GM12878 (cell line): ENCODE measurements around the gene TMEM151A. TPM values are rescaled to one million over a fixed set of nuclear protein-coding genes. Genes with fewer than 3 reads are reported as not detected.

ENCODE experiments used
- CHD4 ChIP-seq: fragments of 200-600 bp; sonication (generic); IDR thresholded peaks from 2 replicates; pipeline ENCODE4 v1.6.1; 2016; ENCODE audit warnings: mild to moderate bottlenecking
- CUX1 ChIP-seq: IDR thresholded peaks from 2 replicates; pipeline ENCODE4 v1.6.1; 2012; ENCODE audit warnings: improper control_type of control experiment, low read depth, low read length; ENCODE audit not compliant: insufficient replicate concordance
- EZH2 ChIP-seq: IDR thresholded peaks from 2 replicates; pipeline ENCODE4 v1.6.1; 2012; ENCODE audit warnings: low read depth, mild to moderate bottlenecking, control low read depth, inconsistent platforms, low read length, borderline replicate concordance; ENCODE audit not compliant: control insufficient read depth
- NRF1 ChIP-seq: conservative IDR thresholded peaks from 2 replicates; pipeline ENCODE4 v1.6.1; 2011; ENCODE audit warnings: mild to moderate bottlenecking, low read depth, low read length, improper control_type of control experiment
- SMAD1 ChIP-seq: fragments of 450-650 bp; IDR thresholded peaks from 2 replicates; pipeline ENCODE4 v1.6.1; 2018; ENCODE audit warnings: mild to moderate bottlenecking, low read depth; ENCODE audit not compliant: partially characterized antibody
- SPI1 ChIP-seq: IDR thresholded peaks from 2 replicates; pipeline ENCODE4 v1.6.1; 2011; ENCODE audit warnings: low read depth, mild to moderate bottlenecking, low read length, moderate library complexity, borderline replicate concordance; ENCODE audit not compliant: insufficient read depth
- TCF12 ChIP-seq: IDR thresholded peaks from 2 replicates; pipeline ENCODE4 v1.6.1; 2011; ENCODE audit warnings: low read depth, mild to moderate bottlenecking, low read length
- YBX1 ChIP-seq: fragments of 450-650 bp; IDR thresholded peaks from 2 replicates; pipeline ENCODE4 v1.6.1; 2016; ENCODE audit warnings: antibody characterized with exemption
- YY1 ChIP-seq: IDR thresholded peaks from 2 replicates; pipeline ENCODE4 v1.6.1; 2011; ENCODE audit warnings: low read depth, mild to moderate bottlenecking, low read length
- ZBTB40 ChIP-seq: fragments of 450-650 bp; IDR thresholded peaks from 2 replicates; pipeline ENCODE4 v1.6.1; 2016; ENCODE audit warnings: mild to moderate bottlenecking, moderate library complexity, borderline replicate concordance
- ZNF384 ChIP-seq: IDR thresholded peaks from 2 replicates; pipeline ENCODE4 v1.6.1; 2012; ENCODE audit warnings: low read depth, mild to moderate bottlenecking, low read length, improper control_type of control experiment, borderline replicate concordance
- polyA plus RNA-seq, 11 experiments: library from polyadenylated mRNA; depleted of rRNA in 4 of 11; unstranded in 6 of 11; stranded (reverse) in 5 of 11; fragments of >200 nt; fragmentation: Nextera tagmentation in 4 of 11; fragmentation: Illumina TruSeq in 1 of 11; extraction: Ambion mirVana in 4 of 11; extraction: Trizol in 1 of 11; gene quantifications; 1 replicate in 1 of 11; 2 replicates in 10 of 11; pipeline versions ENCODE4 v1.2.1 to v1.2.3, GENCODE V29; 2011 to 2016; ENCODE audit warnings: inconsistent platforms in 2 of 11, missing spikeins in 2 of 11, low read depth in 1 of 11
- total RNA-seq, 4 experiments: library from RNA; depleted of rRNA in 3 of 4; stranded (reverse); fragments of >200 nt in 3 of 4; fragmentation: Illumina TruSeq in 1 of 4; extraction: Trizol in 1 of 4; gene quantifications; 2 replicates each; pipeline versions ENCODE4 v1.2.1 to v1.2.3, GENCODE V29; 2013 to 2021
- TF ChIP-seq, protein P1 (sequence below): IDR thresholded peaks from 2 replicates; pipeline ENCODE4 v1.6.1; 2012; ENCODE audit warnings: mild to moderate bottlenecking, low read depth, low read length
- TF ChIP-seq, protein P2 (sequence below): fragments of 450-650 bp; conservative IDR thresholded peaks from 2 replicates; pipeline ENCODE4 v1.6.1; 2017; ENCODE audit warnings: mild to moderate bottlenecking, moderate library complexity

Gene TMEM151A
- total and polyA plus RNA-seq, 10 of the 15 experiments (the other 5 are each of a cell fraction or from before 2014, with no cell fraction given) = not detected

- TF ChIP-seq CUX1 (no peak), NRF1 (peak; percentile 54), YY1 (peak; percentile 91), YBX1 (no peak), SPI1 (no peak), SMAD1 (no peak), ZBTB40 (peak; percentile 83), EZH2 (no peak), CHD4 (no peak), TCF12 (no peak), ZNF384 (no peak)
- TF ChIP-seq, protein P1, sequence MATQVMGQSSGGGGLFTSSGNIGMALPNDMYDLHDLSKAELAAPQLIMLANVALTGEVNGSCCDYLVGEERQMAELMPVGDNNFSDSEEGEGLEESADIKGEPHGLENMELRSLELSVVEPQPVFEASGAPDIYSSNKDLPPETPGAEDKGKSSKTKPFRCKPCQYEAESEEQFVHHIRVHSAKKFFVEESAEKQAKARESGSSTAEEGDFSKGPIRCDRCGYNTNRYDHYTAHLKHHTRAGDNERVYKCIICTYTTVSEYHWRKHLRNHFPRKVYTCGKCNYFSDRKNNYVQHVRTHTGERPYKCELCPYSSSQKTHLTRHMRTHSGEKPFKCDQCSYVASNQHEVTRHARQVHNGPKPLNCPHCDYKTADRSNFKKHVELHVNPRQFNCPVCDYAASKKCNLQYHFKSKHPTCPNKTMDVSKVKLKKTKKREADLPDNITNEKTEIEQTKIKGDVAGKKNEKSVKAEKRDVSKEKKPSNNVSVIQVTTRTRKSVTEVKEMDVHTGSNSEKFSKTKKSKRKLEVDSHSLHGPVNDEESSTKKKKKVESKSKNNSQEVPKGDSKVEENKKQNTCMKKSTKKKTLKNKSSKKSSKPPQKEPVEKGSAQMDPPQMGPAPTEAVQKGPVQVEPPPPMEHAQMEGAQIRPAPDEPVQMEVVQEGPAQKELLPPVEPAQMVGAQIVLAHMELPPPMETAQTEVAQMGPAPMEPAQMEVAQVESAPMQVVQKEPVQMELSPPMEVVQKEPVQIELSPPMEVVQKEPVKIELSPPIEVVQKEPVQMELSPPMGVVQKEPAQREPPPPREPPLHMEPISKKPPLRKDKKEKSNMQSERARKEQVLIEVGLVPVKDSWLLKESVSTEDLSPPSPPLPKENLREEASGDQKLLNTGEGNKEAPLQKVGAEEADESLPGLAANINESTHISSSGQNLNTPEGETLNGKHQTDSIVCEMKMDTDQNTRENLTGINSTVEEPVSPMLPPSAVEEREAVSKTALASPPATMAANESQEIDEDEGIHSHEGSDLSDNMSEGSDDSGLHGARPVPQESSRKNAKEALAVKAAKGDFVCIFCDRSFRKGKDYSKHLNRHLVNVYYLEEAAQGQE = no peak
- TF ChIP-seq, protein P2, sequence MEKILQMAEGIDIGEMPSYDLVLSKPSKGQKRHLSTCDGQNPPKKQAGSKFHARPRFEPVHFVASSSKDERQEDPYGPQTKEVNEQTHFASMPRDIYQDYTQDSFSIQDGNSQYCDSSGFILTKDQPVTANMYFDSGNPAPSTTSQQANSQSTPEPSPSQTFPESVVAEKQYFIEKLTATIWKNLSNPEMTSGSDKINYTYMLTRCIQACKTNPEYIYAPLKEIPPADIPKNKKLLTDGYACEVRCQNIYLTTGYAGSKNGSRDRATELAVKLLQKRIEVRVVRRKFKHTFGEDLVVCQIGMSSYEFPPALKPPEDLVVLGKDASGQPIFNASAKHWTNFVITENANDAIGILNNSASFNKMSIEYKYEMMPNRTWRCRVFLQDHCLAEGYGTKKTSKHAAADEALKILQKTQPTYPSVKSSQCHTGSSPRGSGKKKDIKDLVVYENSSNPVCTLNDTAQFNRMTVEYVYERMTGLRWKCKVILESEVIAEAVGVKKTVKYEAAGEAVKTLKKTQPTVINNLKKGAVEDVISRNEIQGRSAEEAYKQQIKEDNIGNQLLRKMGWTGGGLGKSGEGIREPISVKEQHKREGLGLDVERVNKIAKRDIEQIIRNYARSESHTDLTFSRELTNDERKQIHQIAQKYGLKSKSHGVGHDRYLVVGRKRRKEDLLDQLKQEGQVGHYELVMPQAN = peak; percentile 84
Measured at GRCh38 chr11:66288671-66289547, 2.8 kb upstream of the TMEM151A start, which contains the start of gene YIF1A (continued).
